ENCODE data around the gene SEMA4F. TPM values are rescaled to one million over a fixed set of nuclear protein-coding genes. Genes with fewer than 3 reads are reported as not detected.
A peak's percentile ranks its signal among the peaks of the same experiment; 100 is the strongest.

SEMA4F gene
- polyA plus RNA-seq, 1 donor = 2.9 TPM

DNA sequence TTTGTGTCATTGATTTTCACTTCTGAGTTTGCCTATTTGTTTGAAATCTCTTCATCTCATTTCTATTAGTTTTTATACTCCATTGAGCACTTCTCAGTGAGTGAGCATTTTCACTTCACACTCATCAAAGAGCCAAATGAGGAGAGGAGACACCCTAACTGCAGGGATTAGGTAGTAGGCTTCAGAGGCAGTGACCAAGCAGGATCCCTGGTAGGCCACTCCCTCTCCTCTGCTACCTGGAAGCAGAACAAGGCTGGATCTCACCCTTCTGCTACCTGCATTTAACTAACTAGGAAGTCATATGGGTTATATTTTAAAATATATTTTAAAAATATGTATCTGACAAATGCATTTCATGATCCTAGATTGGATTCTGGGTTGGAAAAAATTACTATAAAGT is 52.7 kb downstream of the SEMA4F start:
- H3K4me1 ChIP-seq (ENCODE audit: control insufficient read depth, insufficient read depth, low read length) = no peaks in the 10 kb centered on the region
- no peaks in the 10 kb centered on the region for H3K36me3 ChIP-seq (ENCODE audit: control insufficient read depth, insufficient read depth, low read length)
- H3K27ac ChIP-seq (ENCODE audit: low read length) = no peak overlapping the region
- peaks cover 13% of the 10 kb centered on the region for H3K27me3 ChIP-seq (ENCODE audit: control insufficient read depth, insufficient read depth, low read length)
- no peak for DNase-seq
- H3K4me3 ChIP-seq (ENCODE audit: low read length) = no peak overlapping the region
- H3K9me3 ChIP-seq (ENCODE audit: control insufficient read depth, low read depth, low read length) = no peaks in the 10 kb centered on the region

DNA sequence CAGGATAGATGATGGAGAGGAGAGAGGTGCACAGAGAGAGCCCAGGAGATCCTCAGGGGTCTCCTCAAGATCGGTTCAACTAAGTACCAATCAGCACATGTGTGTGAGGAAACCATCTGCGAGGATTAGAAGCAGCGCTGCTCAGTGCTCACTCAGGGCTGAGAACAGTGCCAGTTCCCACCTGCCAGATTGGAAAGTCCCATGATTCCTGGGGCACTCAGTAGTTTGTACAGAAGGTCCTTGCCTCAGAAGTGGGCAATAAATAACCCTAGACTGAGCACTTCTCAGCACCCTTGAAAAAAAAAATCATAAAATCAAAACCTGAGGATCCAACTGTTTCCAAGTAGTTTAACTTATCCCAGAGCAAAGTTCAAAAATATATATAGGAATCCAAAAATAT is 53.8 kb downstream of the SEMA4F start:
- no peak for DNase-seq
- Histone ChIP-seq H3K4me3 (ENCODE audit: low read length) (no peak overlapping the region), H3K36me3 (ENCODE audit: control insufficient read depth, insufficient read depth, low read length) (no peaks in the 10 kb centered on the region), H3K27ac (ENCODE audit: low read length) (no peak overlapping the region), H3K27me3 (ENCODE audit: control insufficient read depth, insufficient read depth, low read length) (peaks cover 16% of the 10 kb centered on the region), H3K4me1 (ENCODE audit: control insufficient read depth, insufficient read depth, low read length) (no peaks in the 10 kb centered on the region), H3K9me3 (ENCODE audit: control insufficient read depth, low read depth, low read length) (no peaks in the 10 kb centered on the region)
- no CpG with 5 or more reads among the region's 3 CpGs for WGBS (ENCODE audit: insufficient coverage, low lambda C conversion rate)

DNA sequence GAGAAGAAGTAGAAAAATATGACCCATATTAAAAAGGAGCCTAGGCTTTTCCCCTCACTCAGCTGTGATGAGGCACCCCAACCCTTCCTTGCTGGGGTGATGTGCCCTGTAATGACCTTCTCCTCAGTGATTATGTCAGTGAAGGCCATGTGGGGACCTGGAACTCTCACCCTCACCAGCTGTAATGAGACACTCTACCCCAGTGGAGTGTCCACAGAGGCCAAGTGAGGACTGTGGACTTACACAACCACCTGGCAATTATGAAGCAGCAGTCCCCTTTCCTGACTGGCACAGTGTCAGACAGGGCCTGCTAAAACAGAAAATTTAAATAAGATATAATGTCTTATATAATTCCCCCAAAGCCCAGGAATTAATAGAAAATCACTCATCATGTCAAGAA is 54.2 kb downstream of the SEMA4F start:
- DNase-seq = no peak
- Histone ChIP-seq H3K27me3 (ENCODE audit: control insufficient read depth, insufficient read depth, low read length) (peaks cover 17% of the 10 kb centered on the region), H3K36me3 (ENCODE audit: control insufficient read depth, insufficient read depth, low read length) (no peaks in the 10 kb centered on the region), H3K4me3 (ENCODE audit: low read length) (no peak overlapping the region), H3K9me3 (ENCODE audit: control insufficient read depth, low read depth, low read length) (no peaks in the 10 kb centered on the region), H3K4me1 (ENCODE audit: control insufficient read depth, insufficient read depth, low read length) (no peaks in the 10 kb centered on the region), H3K27ac (ENCODE audit: low read length) (no peak overlapping the region)

DNA sequence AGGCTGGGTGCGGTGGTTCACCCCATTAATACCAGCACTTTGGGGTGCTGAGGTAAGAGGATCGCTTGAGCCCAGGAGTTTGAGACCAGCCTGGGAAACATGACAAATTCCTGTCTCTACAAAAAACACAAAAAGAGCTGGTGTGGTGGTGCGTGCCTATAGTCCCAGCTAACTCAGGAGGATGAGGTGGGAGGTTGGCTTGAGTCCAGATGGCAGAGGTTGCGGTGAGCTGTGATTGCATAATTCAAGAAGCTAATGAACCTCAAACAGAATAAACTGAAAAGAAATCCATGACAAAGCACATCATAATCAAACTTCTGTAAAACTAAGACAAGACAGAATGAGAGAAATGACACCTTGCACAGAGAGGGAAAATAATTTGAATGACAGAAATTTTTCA is 54.8 kb downstream of the SEMA4F start:
- Histone ChIP-seq H3K27ac (ENCODE audit: low read length) (no peak overlapping the region), H3K4me3 (ENCODE audit: low read length) (no peak overlapping the region), H3K27me3 (ENCODE audit: control insufficient read depth, insufficient read depth, low read length) (peaks cover 11% of the 10 kb centered on the region), H3K36me3 (ENCODE audit: control insufficient read depth, insufficient read depth, low read length) (no peaks in the 10 kb centered on the region), H3K4me1 (ENCODE audit: control insufficient read depth, insufficient read depth, low read length) (no peaks in the 10 kb centered on the region), H3K9me3 (ENCODE audit: control insufficient read depth, low read depth, low read length) (no peaks in the 10 kb centered on the region)
- DNase-seq = no peak
- WGBS (ENCODE audit: insufficient coverage, low lambda C conversion rate) = no CpG with 5 or more reads among the region's 4 CpGs

DNA sequence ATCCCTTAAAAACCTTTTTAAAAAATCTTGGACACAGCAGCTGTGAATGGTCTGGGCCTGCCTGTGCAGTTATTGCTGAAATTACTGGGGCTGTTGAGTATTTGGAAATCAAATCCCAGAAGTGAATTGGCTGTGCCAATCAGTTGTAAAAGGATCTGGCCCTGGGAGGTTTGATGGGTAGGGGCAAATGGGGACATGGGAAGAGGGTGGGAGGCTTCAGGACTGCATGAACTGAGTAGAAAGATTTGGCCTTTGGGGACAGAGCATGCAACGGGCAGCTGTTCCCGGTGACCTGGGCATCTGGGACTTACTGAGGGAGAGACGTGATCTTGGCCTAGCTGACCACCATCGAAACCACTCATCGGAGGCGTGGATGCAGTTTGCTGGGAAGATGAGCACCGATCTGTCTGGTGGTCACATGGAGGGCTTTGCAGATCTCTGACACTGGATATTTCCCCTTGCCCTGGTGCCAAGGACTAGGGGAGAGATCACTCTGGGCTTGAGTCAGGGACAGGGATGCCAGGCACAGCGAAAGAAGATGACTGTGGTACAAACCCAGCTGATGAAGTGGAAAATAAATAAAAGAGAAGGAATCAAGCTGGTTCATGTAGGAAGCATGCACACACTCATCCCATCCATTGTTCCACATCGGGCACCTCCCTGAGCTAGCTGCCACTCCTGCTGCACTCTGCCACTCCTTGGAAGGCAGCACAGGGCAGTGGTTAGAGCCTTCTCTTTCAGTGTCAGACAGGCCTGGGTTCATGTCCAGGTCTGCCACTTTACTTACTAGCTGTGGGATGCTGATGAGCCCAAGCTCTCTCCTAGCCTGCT is 58.4 kb downstream of the SEMA4F start:
- H3K4me1 ChIP-seq (ENCODE audit: control insufficient read depth, insufficient read depth, low read length) = no peaks in the 10 kb centered on the region
- DNase-seq = no peak
- H3K36me3 ChIP-seq (ENCODE audit: control insufficient read depth, insufficient read depth, low read length) = no peaks in the 10 kb centered on the region
- peaks cover 30% of the 10 kb centered on the region for H3K27me3 ChIP-seq (ENCODE audit: control insufficient read depth, insufficient read depth, low read length)
- H3K4me3 ChIP-seq (ENCODE audit: low read length) = no peak overlapping the region
- H3K9me3 ChIP-seq (ENCODE audit: control insufficient read depth, low read depth, low read length) = no peaks in the 10 kb centered on the region
- H3K27ac ChIP-seq (ENCODE audit: low read length) = no peak overlapping the region
- WGBS (ENCODE audit: insufficient coverage, low lambda C conversion rate) = 100% methylated on average over 1 of the region's 9 CpGs

DNA sequence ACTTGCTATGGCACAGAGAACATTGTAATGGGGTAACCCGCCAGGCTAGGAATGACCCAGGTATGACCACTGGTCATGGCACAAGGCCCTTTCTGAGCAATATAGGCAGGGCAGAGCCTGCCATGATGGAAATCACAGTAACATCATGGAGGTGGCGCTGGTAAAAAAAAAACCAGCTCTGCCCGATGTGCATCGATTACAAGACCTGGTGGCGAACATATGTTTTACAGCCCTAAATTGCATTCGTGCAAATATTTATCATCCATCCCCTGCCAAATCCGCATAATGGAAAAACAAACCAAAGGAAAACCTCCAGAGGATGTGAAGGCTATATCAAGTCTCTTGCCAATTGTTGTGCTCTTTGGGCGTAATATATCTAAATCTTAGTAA is 60.6 kb downstream of the SEMA4F start:
- DNase-seq = no peak
- 44% methylated on average over 2 of the region's 8 CpGs for WGBS (ENCODE audit: insufficient coverage, low lambda C conversion rate)
- no peak overlapping the region for H3K4me3 ChIP-seq (ENCODE audit: low read length)
- no peaks in the 10 kb centered on the region for H3K4me1 ChIP-seq (ENCODE audit: control insufficient read depth, insufficient read depth, low read length)
- no peak overlapping the region for H3K27ac ChIP-seq (ENCODE audit: low read length)
- H3K9me3 ChIP-seq (ENCODE audit: control insufficient read depth, low read depth, low read length) = no peaks in the 10 kb centered on the region
- no peaks in the 10 kb centered on the region for H3K36me3 ChIP-seq (ENCODE audit: control insufficient read depth, insufficient read depth, low read length)
- peaks cover 43% of the 10 kb centered on the region for H3K27me3 ChIP-seq (ENCODE audit: control insufficient read depth, insufficient read depth, low read length)

DNA sequence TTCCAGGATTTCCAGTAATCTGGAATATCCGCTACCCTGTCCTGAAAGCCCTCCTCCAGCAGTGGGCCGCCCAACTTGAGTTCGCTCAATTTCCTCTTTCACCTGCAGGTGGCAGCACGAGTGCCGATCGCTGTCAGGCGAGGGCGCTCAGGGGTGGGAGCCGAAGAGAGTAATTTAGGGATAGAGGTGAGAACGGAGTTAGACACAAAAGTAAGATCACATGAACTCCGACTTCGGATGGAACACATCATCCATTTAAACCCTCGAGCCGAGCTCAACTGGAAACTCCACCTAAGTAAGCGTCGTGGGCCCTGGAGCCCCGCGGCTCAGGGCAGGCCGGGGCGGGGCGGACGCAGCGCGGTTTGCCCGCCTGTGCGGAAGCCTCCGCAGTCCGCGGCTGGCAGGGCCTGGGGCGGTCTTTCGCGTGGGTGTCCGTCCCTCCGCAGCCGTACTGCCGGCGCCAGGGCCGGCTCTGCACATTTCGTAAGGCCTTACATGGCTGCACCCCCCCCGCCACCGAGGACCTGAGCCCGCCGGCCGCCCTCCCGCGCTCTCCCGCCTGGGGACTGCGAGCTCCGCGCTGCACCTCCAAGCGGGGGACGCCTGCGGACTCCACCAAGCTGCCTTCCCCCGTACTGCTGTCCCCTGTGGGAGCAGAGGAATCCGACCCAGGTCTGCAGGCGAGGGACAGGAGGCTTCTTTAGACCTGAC is 61.2 kb downstream of the SEMA4F start:
- H3K36me3 ChIP-seq (ENCODE audit: control insufficient read depth, insufficient read depth, low read length) = no peaks in the 10 kb centered on the region
- H3K27ac ChIP-seq (ENCODE audit: low read length) = no peak overlapping the region
- peak; percentile 42 to 76 for DNase-seq
- no peaks in the 10 kb centered on the region for H3K4me1 ChIP-seq (ENCODE audit: control insufficient read depth, insufficient read depth, low read length)
- H3K27me3 ChIP-seq (ENCODE audit: control insufficient read depth, insufficient read depth, low read length) = peaks cover 43% of the 10 kb centered on the region
- no CpG with 5 or more reads among the region's 56 CpGs for WGBS (ENCODE audit: insufficient coverage, low lambda C conversion rate)
- peak overlapping the region; percentile 35 for H3K4me3 ChIP-seq (ENCODE audit: low read length)
- no peaks in the 10 kb centered on the region for H3K9me3 ChIP-seq (ENCODE audit: control insufficient read depth, low read depth, low read length)

DNA sequence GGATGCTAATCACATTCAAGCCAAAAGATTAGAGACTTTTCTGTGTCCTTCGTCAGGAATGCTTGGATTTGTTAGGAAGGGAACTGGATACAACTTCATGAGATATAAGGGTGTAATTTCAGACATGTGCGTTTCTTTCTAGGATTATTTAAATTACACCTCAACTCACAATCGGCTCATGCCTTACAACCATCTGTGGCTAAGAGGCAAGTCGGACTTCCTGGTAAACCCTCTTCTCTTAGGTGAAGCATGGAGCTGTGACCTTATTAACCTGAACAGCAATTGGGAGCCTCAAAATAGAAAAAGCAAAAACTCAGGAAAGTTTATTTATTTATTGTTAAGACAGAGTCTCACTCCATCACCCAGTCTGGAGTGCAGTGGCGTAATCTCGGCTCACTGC is 61.8 kb downstream of the SEMA4F start:
- no peak for DNase-seq
- no peaks in the 10 kb centered on the region for H3K9me3 ChIP-seq (ENCODE audit: control insufficient read depth, low read depth, low read length)
- H3K4me1 ChIP-seq (ENCODE audit: control insufficient read depth, insufficient read depth, low read length) = no peaks in the 10 kb centered on the region
- no peak overlapping the region for H3K27ac ChIP-seq (ENCODE audit: low read length)
- peak overlapping the region; percentile 35 for H3K4me3 ChIP-seq (ENCODE audit: low read length)
- WGBS (ENCODE audit: insufficient coverage, low lambda C conversion rate) = no CpG with 5 or more reads among the region's 6 CpGs
- no peaks in the 10 kb centered on the region for H3K36me3 ChIP-seq (ENCODE audit: control insufficient read depth, insufficient read depth, low read length)
- H3K27me3 ChIP-seq (ENCODE audit: control insufficient read depth, insufficient read depth, low read length) = peaks cover 43% of the 10 kb centered on the region

DNA sequence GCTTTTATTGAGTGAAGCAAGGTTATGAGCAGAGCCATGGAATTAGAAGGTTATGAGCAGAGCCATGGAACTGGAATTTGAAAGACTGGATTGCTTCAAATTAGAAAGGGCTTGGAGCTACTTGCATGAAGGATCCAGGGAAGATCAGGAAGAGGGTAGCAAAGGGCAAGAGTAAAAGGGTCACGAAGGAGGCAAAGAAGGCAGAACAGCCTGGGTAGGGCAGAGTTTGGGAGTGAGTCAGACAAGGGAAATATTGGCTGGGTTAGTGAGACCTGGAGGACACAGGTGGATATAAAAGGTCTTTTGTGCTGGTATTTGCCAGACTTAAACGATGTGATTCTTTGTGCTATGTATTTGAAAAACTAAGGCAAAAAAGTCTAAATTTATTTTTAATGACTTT is 65.0 kb downstream of the SEMA4F start:
- Histone ChIP-seq H3K36me3 (ENCODE audit: control insufficient read depth, insufficient read depth, low read length) (no peaks in the 10 kb centered on the region), H3K4me1 (ENCODE audit: control insufficient read depth, insufficient read depth, low read length) (no peaks in the 10 kb centered on the region), H3K4me3 (ENCODE audit: low read length) (no peak overlapping the region), H3K27ac (ENCODE audit: low read length) (no peak overlapping the region), H3K27me3 (ENCODE audit: control insufficient read depth, insufficient read depth, low read length) (peaks cover 45% of the 10 kb centered on the region), H3K9me3 (ENCODE audit: control insufficient read depth, low read depth, low read length) (no peaks in the 10 kb centered on the region)
- 65% methylated on average over 2 of the region's 2 CpGs for WGBS (ENCODE audit: insufficient coverage, low lambda C conversion rate)
- DNase-seq = no peak

DNA sequence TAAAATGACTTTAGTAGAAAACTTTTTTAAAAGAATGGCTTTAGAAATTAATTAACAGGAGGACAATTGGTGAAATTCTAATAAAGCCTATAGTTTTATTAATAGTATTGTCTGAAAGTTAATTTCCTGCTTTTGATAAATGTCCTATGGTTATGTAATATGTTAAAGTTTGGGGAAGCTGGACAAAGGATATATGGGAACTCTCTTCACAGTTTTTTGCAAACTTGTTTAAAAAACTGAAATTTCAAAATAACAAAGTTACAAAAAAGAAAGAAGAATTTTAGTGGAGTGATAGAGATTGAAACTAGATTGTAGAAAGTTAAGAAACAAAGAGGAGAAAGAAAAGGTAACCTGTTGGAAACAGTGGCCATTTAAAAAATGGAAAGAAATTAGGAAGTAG is 67.3 kb downstream of the SEMA4F start:
- Histone ChIP-seq H3K9me3 (ENCODE audit: control insufficient read depth, low read depth, low read length) (no peaks in the 10 kb centered on the region), H3K27ac (ENCODE audit: low read length) (no peak overlapping the region), H3K36me3 (ENCODE audit: control insufficient read depth, insufficient read depth, low read length) (no peaks in the 10 kb centered on the region), H3K4me1 (ENCODE audit: control insufficient read depth, insufficient read depth, low read length) (no peaks in the 10 kb centered on the region), H3K4me3 (ENCODE audit: low read length) (no peak overlapping the region), H3K27me3 (ENCODE audit: control insufficient read depth, insufficient read depth, low read length) (peaks cover 34% of the 10 kb centered on the region)
- DNase-seq = no peak

DNA sequence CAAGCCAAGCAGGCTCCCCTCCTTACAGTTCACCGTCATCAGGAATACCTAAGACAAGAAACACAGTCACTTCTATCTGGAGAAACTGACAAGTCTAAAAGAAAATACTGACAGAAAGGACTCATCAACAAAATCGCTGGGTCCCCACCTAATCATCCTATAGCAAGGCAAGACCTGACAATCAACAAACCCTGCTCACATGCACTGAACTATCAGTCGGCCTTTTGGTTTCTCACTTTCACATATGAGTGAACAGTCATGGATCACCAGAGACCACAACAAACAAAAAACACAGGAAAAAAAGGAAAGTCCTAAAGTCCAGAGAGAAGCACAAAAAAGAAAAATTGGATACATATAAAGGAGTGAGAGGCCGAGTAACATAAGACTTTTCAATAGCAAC is 70.4 kb downstream of the SEMA4F start:
- H3K27me3 ChIP-seq (ENCODE audit: control insufficient read depth, insufficient read depth, low read length) = peaks cover 9% of the 10 kb centered on the region
- H3K4me1 ChIP-seq (ENCODE audit: control insufficient read depth, insufficient read depth, low read length) = no peaks in the 10 kb centered on the region
- peaks cover 1% of the 10 kb centered on the region for H3K9me3 ChIP-seq (ENCODE audit: control insufficient read depth, low read depth, low read length)
- no peak overlapping the region for H3K27ac ChIP-seq (ENCODE audit: low read length)
- DNase-seq = no peak
- WGBS (ENCODE audit: insufficient coverage, low lambda C conversion rate) = 100% methylated on average over 1 of the region's 4 CpGs
- H3K36me3 ChIP-seq (ENCODE audit: control insufficient read depth, insufficient read depth, low read length) = no peaks in the 10 kb centered on the region
- H3K4me3 ChIP-seq (ENCODE audit: low read length) = no peak overlapping the region

Measured in large intestine (tissue), 3 donors.